Mucosa of stomach (tissue), 1 donor: ENCODE measurements around the gene TVP23A.

Experiments used
- H3K27me3 ChIP-seq: one replicate; pipeline ENCODE4 v1.7.0; 2013; ENCODE audit warnings: mild to moderate bottlenecking, low read length; ENCODE audit not compliant: control insufficient read depth, insufficient read depth
- H3K36me3 ChIP-seq: one replicate; pipeline ENCODE4 v1.7.0; 2013; ENCODE audit warnings: low read length; ENCODE audit not compliant: control insufficient read depth, insufficient read depth
- H3K4me1 ChIP-seq: one replicate; pipeline ENCODE4 v1.7.0; 2013; ENCODE audit warnings: mild to moderate bottlenecking, low read length; ENCODE audit not compliant: control insufficient read depth, insufficient read depth
- H3K4me3 ChIP-seq: one replicate; pipeline ENCODE4 v1.7.0; 2013; ENCODE audit warnings: low read length
- H3K9ac ChIP-seq: one replicate; pipeline ENCODE4 v1.7.0; 2013; ENCODE audit warnings: mild to moderate bottlenecking, low read length, moderate library complexity
- H3K9me3 ChIP-seq: one replicate; pipeline ENCODE4 v1.7.0; 2013; ENCODE audit warnings: mild to moderate bottlenecking, low read length, moderate library complexity; ENCODE audit not compliant: control insufficient read depth
- donor health status: Pancreatic carcinoma.

The TVP23A gene

GRCh38 chr16:10851512-10851911 is 32.9 kb upstream of the TVP23A start:
- H3K9ac ChIP-seq: no peak overlapping the region
- no peak overlapping the region for H3K4me3 ChIP-seq
- no peaks in the 10 kb centered on the region for H3K36me3 ChIP-seq
- no peaks in the 10 kb centered on the region for H3K4me1 ChIP-seq
- H3K9me3 ChIP-seq: no peaks in the 10 kb centered on the region
- H3K27me3 ChIP-seq: no peaks in the 10 kb centered on the region

GRCh38 chr16:10850478-10850850 is 31.9 kb upstream of the TVP23A start:
- no peak overlapping the region for H3K4me3 ChIP-seq

GRCh38 chr16:10849736-10850477 is 31.3 kb upstream of the TVP23A start:
- Histone ChIP-seq H3K4me3 (no peak overlapping the region), H3K9ac (no peak overlapping the region), H3K27me3 (no peaks in the 10 kb centered on the region), H3K36me3 (no peaks in the 10 kb centered on the region), H3K4me1 (no peaks in the 10 kb centered on the region), H3K9me3 (no peaks in the 10 kb centered on the region)

More at GRCh38 chr16:10850478-10850850, 31.9 kb upstream of the TVP23A start:
- H3K9me3 ChIP-seq: no peaks in the 10 kb centered on the region
- no peaks in the 10 kb centered on the region for H3K36me3 ChIP-seq
- H3K4me1 ChIP-seq: no peaks in the 10 kb centered on the region
- no peaks in the 10 kb centered on the region for H3K27me3 ChIP-seq
- H3K9ac ChIP-seq: no peak overlapping the region

GRCh38 chr16:10847176-10847575 is 28.6 kb upstream of the TVP23A start:
- Histone ChIP-seq H3K36me3 (no peaks in the 10 kb centered on the region), H3K27me3 (no peaks in the 10 kb centered on the region), H3K4me1 (no peaks in the 10 kb centered on the region), H3K9me3 (no peaks in the 10 kb centered on the region), H3K9ac (no peak overlapping the region), H3K4me3 (no peak overlapping the region)

- no peak overlapping the region for H3K9ac ChIP-seq
- H3K4me3 ChIP-seq: no peak overlapping the region
- H3K9me3 ChIP-seq: no peaks in the 10 kb centered on the region
- no peaks in the 10 kb centered on the region for H3K4me1 ChIP-seq
- H3K27me3 ChIP-seq: no peaks in the 10 kb centered on the region
- no peaks in the 10 kb centered on the region for H3K36me3 ChIP-seq
Observed at GRCh38 chr16:10846213-10846998, 27.8 kb upstream of the TVP23A start.

- H3K4me3 ChIP-seq: no peak overlapping the region
- no peaks in the 10 kb centered on the region for H3K9me3 ChIP-seq
- H3K27me3 ChIP-seq: no peaks in the 10 kb centered on the region
- H3K9ac ChIP-seq: no peak overlapping the region
- H3K4me1 ChIP-seq: no peaks in the 10 kb centered on the region
- H3K36me3 ChIP-seq: no peaks in the 10 kb centered on the region
Observed at GRCh38 chr16:10840703-10841102, 22.1 kb upstream of the TVP23A start.

- no peaks in the 10 kb centered on the region for H3K27me3 ChIP-seq
- H3K4me1 ChIP-seq: no peaks in the 10 kb centered on the region
Observed at GRCh38 chr16:10839279-10839666, 20.7 kb upstream of the TVP23A start.

GRCh38 chr16:10838621-10839278 is 20.2 kb upstream of the TVP23A start:
- Histone ChIP-seq H3K36me3 (no peaks in the 10 kb centered on the region), H3K4me3 (no peak overlapping the region), H3K9me3 (no peaks in the 10 kb centered on the region), H3K9ac (no peak overlapping the region), H3K27me3 (no peaks in the 10 kb centered on the region), H3K4me1 (no peaks in the 10 kb centered on the region)

More at GRCh38 chr16:10839279-10839666, 20.7 kb upstream of the TVP23A start:
- no peak overlapping the region for H3K9ac ChIP-seq
- H3K9me3 ChIP-seq: no peaks in the 10 kb centered on the region
- no peak overlapping the region for H3K4me3 ChIP-seq
- no peaks in the 10 kb centered on the region for H3K36me3 ChIP-seq

GRCh38 chr16:10836174-10836853 is 17.7 kb upstream of the TVP23A start:
- Histone ChIP-seq H3K36me3 (no peaks in the 10 kb centered on the region), H3K27me3 (no peaks in the 10 kb centered on the region)

GRCh38 chr16:10835281-10835931 is 16.8 kb upstream of the TVP23A start:
- H3K4me3 ChIP-seq: no peak overlapping the region
- no peaks in the 10 kb centered on the region for H3K9me3 ChIP-seq
- no peaks in the 10 kb centered on the region for H3K4me1 ChIP-seq

More at GRCh38 chr16:10836174-10836853, 17.7 kb upstream of the TVP23A start:
- Histone ChIP-seq H3K9me3 (no peaks in the 10 kb centered on the region), H3K9ac (no peak overlapping the region), H3K4me3 (no peak overlapping the region), H3K4me1 (no peaks in the 10 kb centered on the region)

GRCh38 chr16:10834766-10835165 is 16.2 kb upstream of the TVP23A start:
- H3K4me3 ChIP-seq: no peak overlapping the region
- no peaks in the 10 kb centered on the region for H3K27me3 ChIP-seq
- no peaks in the 10 kb centered on the region for H3K36me3 ChIP-seq
- no peak overlapping the region for H3K9ac ChIP-seq
- H3K4me1 ChIP-seq: no peaks in the 10 kb centered on the region
- H3K9me3 ChIP-seq: no peaks in the 10 kb centered on the region

More at GRCh38 chr16:10835281-10835931, 16.8 kb upstream of the TVP23A start:
- H3K9ac ChIP-seq: no peak overlapping the region
- H3K27me3 ChIP-seq: no peaks in the 10 kb centered on the region
- no peaks in the 10 kb centered on the region for H3K36me3 ChIP-seq
